Activated T-cell treated with anti-CD3 and anti-CD28 coated beads, Interleukin-2, amount 50 U/mL, for 1 hour (primary cell): ENCODE data around the gene ZNF697.
"Not testable (repeated sequence)": the region's sequence is repeated elsewhere in the genome, so short reads cannot be mapped to it uniquely, and the experiment has no call there.

ENCODE experiments used
- DNase-seq: peaks from one replicate; pipeline ENCODE4 v3.0.0-alpha.2; 2020

ZNF697 gene

GRCh38 chr1:119631086-119631432, 17.0 kb downstream of the ZNF697 start:
- no peak for DNase-seq

GRCh38 chr1:119626841-119627240, 21.2 kb downstream of the ZNF697 start:
- DNase-seq = no peak

GRCh38 chr1:119626011-119626545, 22.0 kb downstream of the ZNF697 start:
- DNase-seq = no peak

GRCh38 chr1:119623678-119624077, 24.4 kb downstream of the ZNF697 start:
- DNase-seq = no peak

- no peak for DNase-seq
Observed at GRCh38 chr1:119623193-119623515, 24.9 kb downstream of the ZNF697 start.

GRCh38 chr1:119622311-119623192, 25.5 kb downstream of the ZNF697 start:
- DNase-seq = no peak

GRCh38 chr1:119621705-119622104, 26.4 kb downstream of the ZNF697 start:
- DNase-seq = no peak

GRCh38 chr1:119617751-119618691, 30.0 kb downstream of the ZNF697 start:
- DNase-seq = no peak

GRCh38 chr1:119616748-119617147, 31.3 kb downstream of the ZNF697 start:
- DNase-seq = not testable (repeated sequence)

GRCh38 chr1:119615100-119615499, 33.0 kb downstream of the ZNF697 start:
- not testable (repeated sequence) for DNase-seq

- DNase-seq = peak; percentile 41
Observed at GRCh38 chr1:119613769-119614720, 34.0 kb downstream of the ZNF697 start.

GRCh38 chr1:119611701-119612113, 36.4 kb downstream of the ZNF697 start:
- DNase-seq = peak; percentile 50

GRCh38 chr1:119608816-119609215, 39.2 kb downstream of the ZNF697 start:
- not testable (repeated sequence) for DNase-seq

GRCh38 chr1:119607087-119607807, 40.8 kb downstream of the ZNF697 start:
- DNase-seq = not testable (repeated sequence)

GRCh38 chr1:119606394-119606793, 41.7 kb downstream of the ZNF697 start:
- DNase-seq = no peak

- no peak for DNase-seq
Observed at GRCh38 chr1:119605686-119606085, 42.4 kb downstream of the ZNF697 start.

- DNase-seq = not testable (repeated sequence)
Observed at GRCh38 chr1:119605080-119605479, 43.0 kb downstream of the ZNF697 start.

- no peak for DNase-seq
Observed at GRCh38 chr1:119603695-119604094, 44.4 kb downstream of the ZNF697 start.

GRCh38 chr1:119603241-119603640, 44.8 kb downstream of the ZNF697 start:
- DNase-seq = not testable (repeated sequence)

- DNase-seq = not testable (repeated sequence)
Observed at GRCh38 chr1:119602789-119603188, 45.3 kb downstream of the ZNF697 start.

- no peak for DNase-seq
Observed at GRCh38 chr1:119602169-119602568, 45.9 kb downstream of the ZNF697 start.

GRCh38 chr1:119600976-119601375, 47.1 kb downstream of the ZNF697 start:
- DNase-seq = no peak
